NCI-H510A (cell line): ENCODE measurements around the gene ATAD5.
A peak's percentile ranks its signal among the peaks of the same experiment; 100 is the strongest.
"Not testable (repeated sequence)": the region's sequence is repeated elsewhere in the genome, so short reads cannot be mapped to it uniquely, and the experiment has no call there.

Source experiments
- DNase-seq: peaks from one replicate; lab custom pipeline; 2025; lab: John Stamatoyannopoulos, UW

The ATAD5 gene

DNA sequence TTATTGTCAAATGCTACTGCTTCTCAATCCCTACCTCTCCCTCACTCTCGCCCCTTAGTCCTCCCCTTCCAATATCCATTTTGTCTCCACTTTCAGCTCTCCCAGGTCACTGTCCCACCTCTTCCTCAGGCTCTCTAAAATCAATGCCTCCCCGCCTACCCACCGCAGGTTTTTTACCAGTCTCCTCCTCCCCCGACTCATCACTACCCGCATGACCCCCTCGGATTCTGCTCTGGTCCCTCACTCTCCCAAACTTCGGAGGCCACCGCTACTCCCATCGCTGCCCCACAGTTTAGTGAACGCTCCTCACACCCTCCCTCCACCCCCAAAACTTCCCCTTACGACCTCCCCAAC, 7.8 kb upstream of the ATAD5 start:
- no peak for DNase-seq

GRCh38 chr17:30824356-30825145, 7.2 kb upstream of the ATAD5 start, which contains the start of gene CRLF3:
Gene CRLF3, minus strand, starts transcription at chr17:30824692. Its CDS starts 41 bp downstream, at chr17:30824651.
- peak; percentile 91 for DNase-seq

DNA sequence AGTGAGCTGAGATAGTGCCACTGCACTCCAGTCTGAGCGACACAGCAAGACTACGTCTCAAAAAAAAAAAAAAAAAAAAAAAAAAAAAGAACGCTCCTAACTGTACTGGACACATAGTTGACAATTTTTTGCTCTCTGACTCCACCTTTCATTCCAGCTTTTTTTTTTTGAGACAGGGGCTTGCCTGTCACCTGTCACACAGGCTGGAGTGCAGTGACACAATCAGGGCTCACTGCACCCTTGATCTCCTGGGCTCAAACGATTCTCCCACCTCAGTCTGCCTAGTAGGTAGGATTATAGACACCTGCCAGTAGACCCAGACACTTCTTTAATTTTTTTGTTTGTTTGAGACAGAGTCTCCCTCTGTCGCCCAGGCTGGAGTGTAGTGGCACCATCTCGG, 4.7 kb upstream of the ATAD5 start:
- no peak for DNase-seq

GRCh38 chr17:30829022-30829421, 2.7 kb upstream of the ATAD5 start:
- no peak for DNase-seq

GRCh38 chr17:30831257-30831656, 509 bp upstream of the ATAD5 start:
- no peak for DNase-seq

DNA sequence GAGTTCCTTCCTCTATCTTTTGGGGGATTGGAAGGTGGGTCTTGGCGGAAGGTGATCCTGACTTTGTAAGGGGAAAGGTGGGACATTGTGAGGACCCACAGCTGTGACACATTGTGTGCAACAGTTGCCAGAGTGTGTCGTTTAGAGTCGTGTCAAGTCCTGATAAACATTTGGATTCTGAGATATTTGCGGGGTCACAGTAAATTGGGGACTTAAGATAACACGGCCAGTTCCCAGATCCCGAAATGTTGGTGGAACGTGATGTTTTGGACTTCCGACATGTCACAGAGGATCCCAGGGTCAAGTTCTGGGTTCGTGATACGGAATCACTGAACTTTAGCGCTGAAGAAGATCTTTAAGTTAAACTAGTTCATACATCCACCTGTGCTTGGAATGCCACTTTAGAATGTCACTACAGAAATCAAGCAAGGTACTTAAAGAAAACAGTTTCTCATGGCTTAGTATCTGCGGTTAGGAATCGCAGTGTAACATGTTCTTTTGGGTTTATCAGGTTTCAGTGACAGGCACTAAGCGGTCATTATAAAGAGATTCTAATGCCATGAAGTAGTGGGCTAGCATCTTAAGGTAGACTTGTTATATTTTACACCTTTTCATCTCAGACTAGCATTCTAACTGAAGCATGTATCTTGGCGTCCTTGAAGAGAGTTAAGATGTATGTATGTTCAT, 815 bp downstream of the ATAD5 start:
- no peak for DNase-seq

GRCh38 chr17:30838202-30838807, 6.5 kb downstream of the ATAD5 start:
- no peak for DNase-seq

- DNase-seq: no peak
Measured at GRCh38 chr17:30840771-30841170, 9.0 kb downstream of the ATAD5 start.

DNA sequence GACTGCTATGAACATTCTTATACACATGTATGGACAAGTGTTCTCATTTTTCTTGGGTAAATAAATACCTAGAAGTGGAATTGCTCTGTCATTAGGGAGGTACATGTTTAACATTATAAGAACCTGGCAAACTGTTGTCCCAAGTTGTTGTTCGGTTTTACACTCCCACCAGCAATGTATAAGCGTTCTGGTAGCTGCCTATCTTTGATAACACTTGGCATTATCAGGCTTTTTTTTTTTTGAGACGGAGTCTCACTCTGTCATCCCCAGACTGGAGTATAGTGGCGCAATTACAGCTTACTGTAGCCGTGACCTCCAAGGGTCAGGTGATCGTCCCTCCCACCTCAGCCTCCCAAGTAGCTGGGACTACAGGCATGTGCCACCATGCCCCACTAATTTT, 16.3 kb downstream of the ATAD5 start:
- DNase-seq: no peak

DNA sequence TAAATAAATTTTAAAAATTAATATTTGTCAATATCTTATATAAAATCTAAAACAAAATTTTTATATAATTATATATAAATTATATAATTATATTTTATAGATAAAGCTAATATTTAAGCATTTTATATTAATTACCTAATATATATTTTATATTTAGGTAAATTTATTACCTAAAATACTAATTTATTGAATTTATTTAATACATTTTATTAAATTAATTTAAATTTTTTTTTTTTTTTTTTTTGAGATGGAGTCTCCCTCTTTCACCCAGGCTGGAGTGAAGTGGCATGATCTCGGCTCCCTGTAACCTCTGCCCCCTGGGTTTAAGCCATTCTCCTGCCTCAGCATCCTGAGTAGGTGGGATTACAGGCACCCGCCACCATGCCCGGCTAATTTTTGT, 22.4 kb downstream of the ATAD5 start:
- DNase-seq: no peak

DNA sequence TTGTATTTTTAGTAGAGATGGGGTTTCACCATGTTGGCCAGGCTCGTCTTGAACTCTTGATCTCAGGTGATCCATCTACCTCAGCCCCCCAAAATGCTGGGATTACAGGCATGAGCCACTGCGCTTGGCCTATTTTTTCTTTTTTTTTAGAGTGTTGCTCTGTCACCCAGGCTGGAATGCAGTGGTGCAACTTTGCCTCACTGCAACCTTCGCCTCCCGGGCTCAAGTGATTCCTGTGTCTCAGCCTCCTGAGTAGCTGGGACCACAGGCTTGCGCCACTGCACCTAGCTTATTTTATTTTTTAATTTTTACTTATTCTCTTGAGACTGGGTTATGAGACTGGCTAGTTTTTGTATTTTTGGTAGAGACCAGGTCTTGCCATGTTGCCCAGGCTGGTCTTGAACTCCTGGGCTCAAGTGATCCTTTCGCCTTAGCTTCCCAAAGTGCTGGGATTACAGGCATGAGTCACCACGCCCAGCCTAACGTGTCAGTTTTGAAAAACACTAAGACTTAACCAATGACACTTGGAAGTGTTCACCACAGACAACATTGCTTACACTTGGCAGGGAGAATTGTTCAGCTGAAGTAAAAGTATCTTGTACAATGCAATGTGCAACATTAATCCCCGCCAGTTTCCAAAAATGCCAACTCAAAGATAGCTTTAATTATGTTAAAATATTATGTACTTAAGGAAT, 26.9 kb downstream of the ATAD5 start:
- DNase-seq: no peak

- no peak for DNase-seq
Measured at GRCh38 chr17:30864636-30865035, 32.9 kb downstream of the ATAD5 start.

GRCh38 chr17:30869005-30869404, 37.2 kb downstream of the ATAD5 start:
- DNase-seq: no peak

DNA sequence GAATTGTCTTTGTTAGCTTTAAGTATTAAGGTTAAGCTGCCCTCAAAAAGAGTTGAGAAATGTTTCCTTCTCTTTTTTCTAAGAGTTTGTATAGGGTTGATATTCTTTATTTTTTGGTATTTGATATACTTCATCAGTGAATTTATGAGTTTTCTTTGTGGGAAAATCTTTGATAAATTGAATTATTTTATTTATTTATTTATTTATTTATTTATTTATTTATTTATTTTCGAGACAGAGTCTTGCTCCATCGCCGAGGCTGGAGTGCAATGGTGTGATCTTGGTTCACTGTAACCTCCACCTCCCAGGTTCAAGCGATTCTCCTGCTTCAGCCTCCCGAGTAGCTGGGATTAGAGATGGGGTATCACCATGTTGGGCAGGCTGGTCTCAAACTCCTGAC, 54.4 kb downstream of the ATAD5 start:
- DNase-seq: no peak

- no peak for DNase-seq
Measured at GRCh38 chr17:30894236-30894635, 62.5 kb downstream of the ATAD5 start.

- no peak for DNase-seq
Measured at GRCh38 chr17:30897311-30897710, 65.5 kb downstream of the ATAD5 start.

DNA sequence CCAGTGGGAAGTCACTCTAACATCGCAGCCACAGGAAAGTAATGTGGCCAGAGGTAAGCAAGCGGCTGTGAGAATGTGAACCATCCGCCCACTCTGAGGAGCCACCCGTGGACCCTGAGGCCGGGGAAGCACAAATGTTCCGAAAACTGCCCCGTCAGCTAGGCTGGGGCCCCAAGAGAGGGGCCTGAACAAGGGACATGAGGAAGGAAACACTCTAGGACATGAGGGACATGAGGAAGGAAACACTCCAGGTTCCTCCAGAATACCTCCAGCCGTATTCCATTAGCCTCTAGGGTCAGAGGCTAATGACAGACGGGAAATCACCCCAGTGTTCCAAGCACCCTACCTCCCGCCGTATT, 74.0 kb downstream of the ATAD5 start:
- DNase-seq: no peak

DNA sequence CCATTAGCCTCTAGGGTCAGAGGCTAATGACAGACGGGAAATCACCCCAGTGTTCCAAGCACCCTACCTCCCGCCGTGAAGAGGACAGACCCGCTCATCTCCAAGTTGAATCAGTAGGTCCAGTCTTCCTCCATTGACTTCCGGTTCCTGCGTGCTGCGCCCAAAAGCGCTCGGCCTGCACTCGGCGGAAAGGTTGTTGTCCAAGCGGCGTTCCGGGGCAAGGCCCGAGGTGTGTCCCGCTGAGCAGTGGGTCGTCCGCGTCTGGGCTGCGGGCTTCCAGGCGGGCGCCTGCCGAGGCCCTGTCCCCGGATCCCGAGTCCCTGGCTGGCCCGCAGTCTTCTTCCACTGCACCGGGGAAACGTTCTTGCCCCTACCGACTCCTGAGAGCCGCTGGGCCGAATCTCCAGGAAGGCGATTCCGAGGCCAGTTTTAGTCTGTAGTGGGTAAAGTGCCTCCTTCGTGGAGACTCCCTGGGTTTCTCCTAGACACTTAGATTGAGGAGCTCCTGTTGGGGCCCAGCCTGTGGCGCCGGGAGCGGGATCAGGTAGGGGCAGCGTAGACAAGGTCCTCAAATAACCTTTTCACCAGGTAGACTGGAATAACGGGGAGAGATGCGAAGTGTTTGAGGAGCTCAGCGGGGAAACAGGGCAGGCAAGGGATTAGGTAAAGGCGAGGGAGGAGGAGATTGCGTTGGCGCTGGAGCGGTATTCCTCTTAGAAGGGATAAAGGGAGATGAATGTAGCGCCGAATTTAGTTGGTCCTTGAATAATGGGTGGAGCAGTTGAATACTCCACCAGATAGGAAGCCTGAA, 74.5 kb downstream of the ATAD5 start, which contains the start of gene TEFM:
TEFM (minus strand) TSS at position 138 of the 811 bp plus-strand sequence; CDS start at position 98, 40 bp downstream.
- DNase-seq: peak; percentile 92

DNA sequence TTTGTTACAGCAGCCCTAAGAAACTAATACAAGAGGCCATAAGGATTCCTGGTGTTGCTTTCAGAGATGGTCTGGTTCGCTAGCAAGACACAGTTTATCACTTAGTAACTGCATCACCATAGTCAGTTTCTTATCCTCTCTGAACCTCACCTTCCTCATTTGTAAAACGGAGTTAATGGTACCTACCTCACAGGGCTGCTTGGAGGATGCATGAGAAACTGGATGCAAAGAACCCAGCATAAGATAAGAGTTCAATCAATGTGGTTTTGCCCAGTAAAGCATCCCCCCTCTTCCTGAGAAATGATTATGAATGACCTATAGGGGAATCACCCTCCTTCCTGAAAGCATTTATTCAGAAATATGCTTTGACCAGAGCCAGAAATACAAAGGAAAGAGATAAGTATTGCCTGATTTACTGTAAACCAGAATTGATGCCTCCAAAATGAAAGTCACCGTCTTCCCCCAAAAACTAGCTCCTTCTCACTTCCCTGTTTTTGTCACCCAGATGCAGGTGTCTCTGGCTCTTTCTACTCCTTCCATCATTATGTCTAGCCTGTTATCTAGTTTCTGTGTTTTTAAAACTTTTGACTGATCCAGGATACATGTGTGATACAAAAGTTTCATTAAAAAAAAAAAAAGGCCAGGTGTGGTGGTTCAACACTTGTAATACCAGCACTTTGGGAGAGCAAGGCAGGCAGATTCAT, 77.1 kb downstream of the ATAD5 start:
- DNase-seq: no peak

GRCh38 chr17:30910151-30910550, 78.4 kb downstream of the ATAD5 start:
- DNase-seq: not testable (repeated sequence)

- no peak for DNase-seq
Measured at GRCh38 chr17:30913955-30914354, 82.2 kb downstream of the ATAD5 start.
